Panc1 (cell line): ENCODE results near the gene CCDC195. TPM values are rescaled to one million over a fixed set of nuclear protein-coding genes. Genes with fewer than 3 reads are reported as not detected.

ENCODE experiments used
- ATAC-seq: fragments of 200-7000 bp; cut with Tn5 transposase; 2 replicates; pipeline ENCODE4 v1.9.1; 2020; ENCODE audit warnings: mild to moderate bottlenecking, moderate library complexity
- BruUV-seq: library from RNA; stranded (reverse); fragments of 400-500 nt; replicated peaks from 2 replicates; lab custom pipeline; 2021; lab: Mats Ljungman, UMichigan
- CTCF ChIA-PET: fragments of 300-600 bp; sonication (Branson Sonifier 250); formaldehyde crosslinking; loops from one replicate; lab custom pipeline; 2022; ENCODE audit warnings: antibody characterized with exemption; lab: Charles Lee
- POLR2A ChIA-PET: fragments of 300-600 bp; sonication (Branson Sonifier 250); formaldehyde crosslinking; loops from one replicate; lab custom pipeline; 2022; ENCODE audit warnings: antibody characterized with exemption; lab: Charles Lee
- DNase-seq: peaks from one replicate; pipeline ENCODE4 v3.0.0-alpha.2; 2010; ENCODE audit warnings: low read depth, low spot score
- H3K27ac ChIP-seq: 2 replicates; pipeline ENCODE4 v1.5.1; 2011; ENCODE audit warnings: mild to moderate bottlenecking, low read length, inconsistent platforms
- H3K27me3 ChIP-seq: fragments of 200-500 bp; sonication (Bioruptor generic); 2 replicates; pipeline ENCODE4 v1.6.0; 2014; ENCODE audit warnings: low read length, inconsistent platforms; ENCODE audit not compliant: control insufficient read depth, insufficient read depth
- H3K36me3 ChIP-seq: fragments of 200-500 bp; sonication (Bioruptor generic); 2 replicates; pipeline ENCODE4 v1.5.1; 2014; ENCODE audit warnings: inconsistent platforms, mild to moderate bottlenecking, low read length, moderate library complexity; ENCODE audit not compliant: control insufficient read depth, insufficient read depth
- H3K4me1 ChIP-seq: 2 replicates; pipeline ENCODE4 v1.5.1; 2011; ENCODE audit warnings: inconsistent platforms, mild to moderate bottlenecking, low read length, moderate library complexity; ENCODE audit not compliant: control insufficient read depth, insufficient read depth
- H3K4me3 ChIP-seq, 2 experiments: 2 replicates each; pipeline ENCODE4 v1.5.1; 2011 to 2012; ENCODE audit warnings: low read depth in 2 of 2, low read length in 2 of 2, mild to moderate bottlenecking in 2 of 2, inconsistent platforms in 1 of 2, moderate library complexity in 1 of 2
- H3K9me3 ChIP-seq: fragments of 200-500 bp; sonication (Bioruptor generic); 2 replicates; pipeline ENCODE4 v1.5.1; 2014; ENCODE audit warnings: low read depth, mild to moderate bottlenecking, inconsistent platforms, low read length, moderate library complexity; ENCODE audit not compliant: control insufficient read depth, insufficient read depth
- CTCF ChIP-seq: fragments of 450-650 bp; IDR thresholded peaks from 2 replicates; pipeline ENCODE4 v1.5.1; 2017; ENCODE audit warnings: mild to moderate bottlenecking
- POLR2AphosphoS5 ChIP-seq: IDR thresholded peaks from 2 replicates; pipeline ENCODE4 v1.6.1; 2012; ENCODE audit warnings: mild to moderate bottlenecking, low read depth, low read length, moderate library complexity
- SIN3A ChIP-seq: IDR thresholded peaks from 2 replicates; pipeline ENCODE4 v1.6.1; 2012; ENCODE audit warnings: low read depth, mild to moderate bottlenecking, low read length, moderate library complexity, borderline replicate concordance; ENCODE audit not compliant: insufficient read depth
- TCF7L2 ChIP-seq: IDR thresholded peaks from 2 replicates; pipeline ENCODE4 v1.6.1; 2011; ENCODE audit warnings: mild to moderate bottlenecking, low read depth, low read length, inconsistent platforms
- in situ Hi-C: cut with HindIII; loops from 2 replicates; pipeline ENCODE4 v1.10.0; 2016; ENCODE audit warnings: low sequenced_read_pairs, low pct_unique_long_range_greater_than_20kb
- intact Hi-C: fragments of 100-400 bp; cut with micrococcal nuclease; formaldehyde crosslinking; loops from one replicate; pipeline ENCODE4 v1.10.0; 2022; ENCODE audit not compliant: unreplicated experiment
- total RNA-seq: library from RNA; stranded (reverse); gene quantifications from one replicate; pipeline ENCODE4 v1.2.1, GENCODE V29; 2021; ENCODE audit not compliant: unreplicated experiment
- TF ChIP-seq, protein P1 (sequence below), 2 experiments: IDR thresholded peaks; 2 replicates each; pipeline ENCODE4 v1.6.1; 2011 to 2012; ENCODE audit warnings: low read depth in 2 of 2, control low read depth in 1 of 2, low read length in 1 of 2, mild to moderate bottlenecking in 1 of 2, moderate library complexity in 1 of 2; ENCODE audit not compliant: insufficient read depth in 1 of 2

Gene CCDC195
- total RNA-seq, 1 experiment from 2014 or later, result not detected

- BruUV-seq, result no TSS peak
Observed at GRCh38 chr2:224657349-224657748, 58.8 kb downstream of the CCDC195 start.

DNA sequence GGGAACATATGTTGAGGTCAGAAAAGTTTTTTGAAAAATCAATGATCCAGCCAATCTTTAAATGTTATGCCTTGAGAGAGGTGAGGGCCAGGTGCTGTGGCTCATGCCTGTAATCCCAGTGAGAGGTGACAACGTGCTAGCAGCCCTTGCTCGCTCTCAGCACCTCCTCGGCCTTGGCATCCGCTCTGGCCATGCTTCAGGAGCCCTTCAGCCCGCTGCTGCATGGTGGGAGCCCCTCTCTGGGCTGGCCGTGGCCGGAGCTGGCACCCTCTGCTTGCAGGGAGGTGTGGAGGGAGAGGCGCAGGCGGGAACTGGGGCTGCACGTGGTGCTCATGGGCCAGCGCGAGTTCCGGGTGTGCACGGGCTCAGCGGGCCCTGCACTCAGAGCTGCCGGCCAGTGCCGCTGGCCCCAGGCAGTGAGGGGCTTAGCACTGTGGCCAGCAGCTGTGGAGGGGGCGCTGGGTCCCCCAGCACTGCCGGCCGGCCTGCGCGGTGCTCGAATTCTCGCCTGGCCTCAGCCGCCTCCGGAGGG, 61.1 kb downstream of the CCDC195 start:
- CTCF ChIA-PET, result no interaction called here
- intact Hi-C loops, result no loop called here
- H3K4me3 ChIP-seq, result no peak overlapping the region

More at GRCh38 chr2:224657349-224657748, 58.8 kb downstream of the CCDC195 start:
- H3K36me3 ChIP-seq, result no peaks in the 10 kb centered on the region
- in situ Hi-C loops (no loop called here), intact Hi-C loops (no loop called here)
- ChIA-PET CTCF (no interaction called here), POLR2A (no interaction called here)
- no peaks in the 10 kb centered on the region for H3K4me1 ChIP-seq
- no peak for DNase-seq
- no peak for TF ChIP-seq POLR2AphosphoS5
- TF ChIP-seq, protein P1, sequence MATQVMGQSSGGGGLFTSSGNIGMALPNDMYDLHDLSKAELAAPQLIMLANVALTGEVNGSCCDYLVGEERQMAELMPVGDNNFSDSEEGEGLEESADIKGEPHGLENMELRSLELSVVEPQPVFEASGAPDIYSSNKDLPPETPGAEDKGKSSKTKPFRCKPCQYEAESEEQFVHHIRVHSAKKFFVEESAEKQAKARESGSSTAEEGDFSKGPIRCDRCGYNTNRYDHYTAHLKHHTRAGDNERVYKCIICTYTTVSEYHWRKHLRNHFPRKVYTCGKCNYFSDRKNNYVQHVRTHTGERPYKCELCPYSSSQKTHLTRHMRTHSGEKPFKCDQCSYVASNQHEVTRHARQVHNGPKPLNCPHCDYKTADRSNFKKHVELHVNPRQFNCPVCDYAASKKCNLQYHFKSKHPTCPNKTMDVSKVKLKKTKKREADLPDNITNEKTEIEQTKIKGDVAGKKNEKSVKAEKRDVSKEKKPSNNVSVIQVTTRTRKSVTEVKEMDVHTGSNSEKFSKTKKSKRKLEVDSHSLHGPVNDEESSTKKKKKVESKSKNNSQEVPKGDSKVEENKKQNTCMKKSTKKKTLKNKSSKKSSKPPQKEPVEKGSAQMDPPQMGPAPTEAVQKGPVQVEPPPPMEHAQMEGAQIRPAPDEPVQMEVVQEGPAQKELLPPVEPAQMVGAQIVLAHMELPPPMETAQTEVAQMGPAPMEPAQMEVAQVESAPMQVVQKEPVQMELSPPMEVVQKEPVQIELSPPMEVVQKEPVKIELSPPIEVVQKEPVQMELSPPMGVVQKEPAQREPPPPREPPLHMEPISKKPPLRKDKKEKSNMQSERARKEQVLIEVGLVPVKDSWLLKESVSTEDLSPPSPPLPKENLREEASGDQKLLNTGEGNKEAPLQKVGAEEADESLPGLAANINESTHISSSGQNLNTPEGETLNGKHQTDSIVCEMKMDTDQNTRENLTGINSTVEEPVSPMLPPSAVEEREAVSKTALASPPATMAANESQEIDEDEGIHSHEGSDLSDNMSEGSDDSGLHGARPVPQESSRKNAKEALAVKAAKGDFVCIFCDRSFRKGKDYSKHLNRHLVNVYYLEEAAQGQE (IDR thresholded peaks at IDR 0.05; ENCODE audit: insufficient read depth in 1 of 2, low read depth in 2 of 2, low read length in 1 of 2), result no peak
- TF ChIP-seq CTCF, result no peak
- no peak for TF ChIP-seq TCF7L2
- no peak for TF ChIP-seq SIN3A
- H3K4me3 ChIP-seq, result no peak overlapping the region
- no peak for ATAC-seq
- H3K27ac ChIP-seq, result no peak overlapping the region
- H3K27me3 ChIP-seq, result no peaks in the 10 kb centered on the region
- no peaks in the 10 kb centered on the region for H3K9me3 ChIP-seq

More for the DNA sequence above, 61.1 kb downstream of the CCDC195 start:
- BruUV-seq, result no TSS peak
- TF ChIP-seq, protein P1 (IDR thresholded peaks at IDR 0.05; ENCODE audit: insufficient read depth in 1 of 2, low read depth in 2 of 2, low read length in 1 of 2), result no peak
- no peak for TF ChIP-seq CTCF
- no peak for TF ChIP-seq TCF7L2
- no peak for TF ChIP-seq POLR2AphosphoS5
- no peak for TF ChIP-seq SIN3A
- H3K27ac ChIP-seq, result no peak overlapping the region
- DNase-seq (no peak), ATAC-seq (no peak)
- H3K36me3 ChIP-seq, result no peaks in the 10 kb centered on the region
- POLR2A ChIA-PET, result no interaction called here
- H3K4me1 ChIP-seq, result peaks cover 3% of the 10 kb centered on the region
- no peaks in the 10 kb centered on the region for H3K27me3 ChIP-seq
- H3K9me3 ChIP-seq, result no peaks in the 10 kb centered on the region
- in situ Hi-C loops, result no loop called here
